WTC11 (cell line): ENCODE measurements around the gene NPPA. TPM values are rescaled to one million over a fixed set of nuclear protein-coding genes. Genes with fewer than 3 reads are reported as not detected.

Experiments used
- ATAC-seq: fragments of 200-7000 bp; cut with Tn5 transposase; 2 replicates; pipeline ENCODE4 v1.10.0; 2021; ENCODE audit warnings: mild to moderate bottlenecking, moderate library complexity
- CTCF ChIA-PET: fragments of 300-600 bp; sonication (Branson Sonifier 250); formaldehyde crosslinking; loops from one replicate; lab custom pipeline; 2021; ENCODE audit warnings: antibody characterized with exemption; lab: Charles Lee
- POLR2A ChIA-PET: fragments of 350-600 bp; sonication (Branson Sonifier 250); formaldehyde crosslinking; loops from one replicate; lab custom pipeline; 2021; ENCODE audit warnings: antibody characterized with exemption; lab: Charles Lee
- DNase-seq: peaks from one replicate; pipeline ENCODE4 v3.0.0; 2021; ENCODE audit warnings: low spot score
- H3K27ac Mint-ChIP-seq: 2 replicates; pipeline ENCODE4 v1.8.0; 2021; ENCODE audit warnings: mixed read lengths
- H3K27me3 Mint-ChIP-seq: 2 replicates; pipeline ENCODE4 v1.8.0; 2021; ENCODE audit warnings: low read depth, mild to moderate bottlenecking, moderate library complexity, mixed read lengths
- H3K36me3 Mint-ChIP-seq: 2 replicates; pipeline ENCODE4 v1.8.0; 2021; ENCODE audit warnings: mixed read lengths
- H3K4me1 Mint-ChIP-seq: 2 replicates; pipeline ENCODE4 v1.8.0; 2022; ENCODE audit warnings: mixed read lengths
- H3K4me3 Mint-ChIP-seq: 2 replicates; pipeline ENCODE4 v1.8.0; 2021; ENCODE audit warnings: mild to moderate bottlenecking, moderate library complexity, mixed read lengths
- H3K9me3 Mint-ChIP-seq: 2 replicates; pipeline ENCODE4 v1.8.0; 2021; ENCODE audit warnings: mixed read lengths
- ELF4 ChIP-seq: sonication (generic); formaldehyde crosslinking; IDR thresholded peaks from 2 replicates; pipeline ENCODE4 v1.8.1; 2022; ENCODE audit warnings: low read depth, mild to moderate bottlenecking, moderate library complexity, missing genetic modification reagents
- ERG ChIP-seq: fragments of 250-450 bp; sonication (Bioruptor Pico); IDR thresholded peaks from 2 replicates; pipeline ENCODE4 v1.8.0; 2021; ENCODE audit warnings: mild to moderate bottlenecking
- ESRRA ChIP-seq: sonication (generic); formaldehyde crosslinking; IDR thresholded peaks from 2 replicates; pipeline ENCODE4 v1.8.1; 2022; ENCODE audit warnings: mild to moderate bottlenecking, missing genetic modification reagents, borderline replicate concordance
- ETV6 ChIP-seq: sonication (generic); formaldehyde crosslinking; IDR thresholded peaks from 2 replicates; pipeline ENCODE4 v1.8.1; 2022; ENCODE audit warnings: mild to moderate bottlenecking, missing genetic modification reagents
- GABPB1 ChIP-seq: sonication (generic); formaldehyde crosslinking; IDR thresholded peaks from 2 replicates; pipeline ENCODE4 v1.8.1; 2023; ENCODE audit warnings: mild to moderate bottlenecking, missing genetic modification reagents
- JUN ChIP-seq: sonication (generic); formaldehyde crosslinking; IDR thresholded peaks from 2 replicates; pipeline ENCODE4 v1.8.0; 2023; ENCODE audit warnings: mild to moderate bottlenecking, missing genetic modification reagents
- MYBL2 ChIP-seq: sonication (generic); formaldehyde crosslinking; IDR thresholded peaks from 2 replicates; pipeline ENCODE4 v1.8.1; 2023; ENCODE audit warnings: mild to moderate bottlenecking, moderate library complexity, missing genetic modification reagents
- OVOL2 ChIP-seq: fragments of 250-450 bp; sonication (Bioruptor Pico); IDR thresholded peaks from 2 replicates; pipeline ENCODE4 v1.9.0; 2021; ENCODE audit warnings: mild to moderate bottlenecking, borderline replicate concordance
- ZBTB21 ChIP-seq: sonication (generic); formaldehyde crosslinking; IDR thresholded peaks from 2 replicates; pipeline ENCODE4 v1.8.1; 2023; ENCODE audit warnings: mild to moderate bottlenecking, missing genetic modification reagents, borderline replicate concordance
- ZNF396 ChIP-seq: fragments of 250-450 bp; sonication (Bioruptor Pico); IDR thresholded peaks from 2 replicates; pipeline ENCODE4 v1.8.0; 2021; ENCODE audit warnings: mild to moderate bottlenecking, moderate library complexity, borderline replicate concordance
- total RNA-seq: library from RNA; stranded (reverse); gene quantifications from 3 replicates; pipeline ENCODE4 v1.2.3, GENCODE V29; 2021
- TF ChIP-seq, protein P1 (sequence below): fragments of 250-450 bp; sonication (Bioruptor Pico); IDR thresholded peaks from 2 replicates; pipeline ENCODE4 v2.1.2; 2022; ENCODE audit warnings: mild to moderate bottlenecking, moderate library complexity
- TF ChIP-seq, protein P2 (sequence below): sonication (generic); formaldehyde crosslinking; IDR thresholded peaks from 2 replicates; pipeline ENCODE4 v1.8.0; 2022; ENCODE audit warnings: missing genetic modification reagents
- TF ChIP-seq, protein P3 (sequence below): sonication (generic); formaldehyde crosslinking; IDR thresholded peaks from 2 replicates; pipeline ENCODE4 v1.8.1; 2022; ENCODE audit warnings: mild to moderate bottlenecking, moderate library complexity, missing genetic modification reagents
- TF ChIP-seq, protein P4 (sequence below): sonication (generic); formaldehyde crosslinking; IDR thresholded peaks from 2 replicates; pipeline ENCODE4 v1.8.0; 2022; ENCODE audit warnings: mild to moderate bottlenecking, missing genetic modification reagents

The NPPA gene
- total RNA-seq, 1 experiment from 2014 or later, result not detected

DNA sequence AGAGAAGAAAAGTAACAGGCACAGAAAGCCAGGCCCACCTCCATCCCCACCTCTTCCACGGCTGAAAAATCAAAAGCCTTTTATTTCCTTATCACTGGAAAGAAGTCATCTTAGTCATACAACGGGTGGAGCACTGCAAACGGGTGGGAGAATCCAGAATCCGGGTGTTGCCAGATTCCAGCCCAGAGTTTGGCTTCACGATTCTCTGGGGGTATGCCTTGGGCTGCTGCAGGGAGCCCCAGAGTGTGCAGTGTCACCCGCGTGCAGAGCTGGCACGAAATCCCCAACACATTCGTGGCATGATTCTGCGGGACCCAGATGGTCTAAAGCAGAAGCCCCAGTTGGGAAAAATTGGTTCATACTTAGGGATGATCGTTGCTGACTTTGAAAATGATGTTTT lies 2.6 kb upstream of the NPPA start:
- peaks cover 9% of the 10 kb centered on the region; the same call in 1 of the 2 replicates for H3K36me3 Mint-ChIP-seq
- CTCF ChIA-PET, result interaction anchor here (0.6 to 1.2 kb wide), 3 partner anchors 10 to 168 kb away, joined by 3 to 4 read pairs (median 3); no protein-coding TSS in a partner anchor

GRCh38 chr1:11848373-11848700 lies 754 bp upstream of the NPPA start:
- H3K4me1 Mint-ChIP-seq, result no peaks in the 10 kb centered on the region
- peaks cover 17% of the 10 kb centered on the region for H3K36me3 Mint-ChIP-seq
- DNase-seq (no peak), ATAC-seq (no peak)
- no peak overlapping the region for H3K4me3 Mint-ChIP-seq
- ChIA-PET POLR2A (no interaction called here), CTCF (interaction anchor here (2.1 to 3.5 kb wide), 2 partner anchors 10 to 27 kb away, joined by 5 to 21 read pairs; no protein-coding TSS in a partner anchor)
- H3K27me3 Mint-ChIP-seq, result no peaks in the 10 kb centered on the region; the same call in 1 of the 2 replicates
- H3K27ac Mint-ChIP-seq, result no peak overlapping the region; the same call in 1 of the 2 replicates
- H3K9me3 Mint-ChIP-seq, result no peaks in the 10 kb centered on the region
- TF ChIP-seq ZNF396 (CRISPR knock-in tag), result no peak
- TF ChIP-seq ZBTB21 (CRISPR knock-in tag), result no peak
- TF ChIP-seq, protein P1, sequence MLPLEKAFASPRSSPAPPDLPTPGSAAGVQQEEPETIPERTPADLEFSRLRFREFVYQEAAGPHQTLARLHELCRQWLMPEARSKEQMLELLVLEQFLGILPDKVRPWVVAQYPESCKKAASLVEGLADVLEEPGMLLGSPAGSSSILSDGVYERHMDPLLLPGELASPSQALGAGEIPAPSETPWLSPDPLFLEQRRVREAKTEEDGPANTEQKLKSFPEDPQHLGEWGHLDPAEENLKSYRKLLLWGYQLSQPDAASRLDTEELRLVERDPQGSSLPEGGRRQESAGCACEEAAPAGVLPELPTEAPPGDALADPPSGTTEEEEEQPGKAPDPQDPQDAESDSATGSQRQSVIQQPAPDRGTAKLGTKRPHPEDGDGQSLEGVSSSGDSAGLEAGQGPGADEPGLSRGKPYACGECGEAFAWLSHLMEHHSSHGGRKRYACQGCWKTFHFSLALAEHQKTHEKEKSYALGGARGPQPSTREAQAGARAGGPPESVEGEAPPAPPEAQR (CRISPR knock-in tag), result no peak
- no peak for TF ChIP-seq MYBL2 (CRISPR knock-in tag)
- TF ChIP-seq ESRRA (CRISPR knock-in tag), result no peak
- no peak for TF ChIP-seq ETV6
- no peak for TF ChIP-seq OVOL2 (CRISPR knock-in tag)
- no peak for TF ChIP-seq ERG (CRISPR knock-in tag)
- TF ChIP-seq ELF4 (CRISPR knock-in tag), result no peak
- TF ChIP-seq, protein P2, sequence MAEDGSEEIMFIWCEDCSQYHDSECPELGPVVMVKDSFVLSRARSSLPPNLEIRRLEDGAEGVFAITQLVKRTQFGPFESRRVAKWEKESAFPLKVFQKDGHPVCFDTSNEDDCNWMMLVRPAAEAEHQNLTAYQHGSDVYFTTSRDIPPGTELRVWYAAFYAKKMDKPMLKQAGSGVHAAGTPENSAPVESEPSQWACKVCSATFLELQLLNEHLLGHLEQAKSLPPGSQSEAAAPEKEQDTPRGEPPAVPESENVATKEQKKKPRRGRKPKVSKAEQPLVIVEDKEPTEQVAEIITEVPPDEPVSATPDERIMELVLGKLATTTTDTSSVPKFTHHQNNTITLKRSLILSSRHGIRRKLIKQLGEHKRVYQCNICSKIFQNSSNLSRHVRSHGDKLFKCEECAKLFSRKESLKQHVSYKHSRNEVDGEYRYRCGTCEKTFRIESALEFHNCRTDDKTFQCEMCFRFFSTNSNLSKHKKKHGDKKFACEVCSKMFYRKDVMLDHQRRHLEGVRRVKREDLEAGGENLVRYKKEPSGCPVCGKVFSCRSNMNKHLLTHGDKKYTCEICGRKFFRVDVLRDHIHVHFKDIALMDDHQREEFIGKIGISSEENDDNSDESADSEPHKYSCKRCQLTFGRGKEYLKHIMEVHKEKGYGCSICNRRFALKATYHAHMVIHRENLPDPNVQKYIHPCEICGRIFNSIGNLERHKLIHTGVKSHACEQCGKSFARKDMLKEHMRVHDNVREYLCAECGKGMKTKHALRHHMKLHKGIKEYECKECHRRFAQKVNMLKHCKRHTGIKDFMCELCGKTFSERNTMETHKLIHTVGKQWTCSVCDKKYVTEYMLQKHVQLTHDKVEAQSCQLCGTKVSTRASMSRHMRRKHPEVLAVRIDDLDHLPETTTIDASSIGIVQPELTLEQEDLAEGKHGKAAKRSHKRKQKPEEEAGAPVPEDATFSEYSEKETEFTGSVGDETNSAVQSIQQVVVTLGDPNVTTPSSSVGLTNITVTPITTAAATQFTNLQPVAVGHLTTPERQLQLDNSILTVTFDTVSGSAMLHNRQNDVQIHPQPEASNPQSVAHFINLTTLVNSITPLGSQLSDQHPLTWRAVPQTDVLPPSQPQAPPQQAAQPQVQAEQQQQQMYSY (CRISPR knock-in tag), result no peak
- TF ChIP-seq, protein P3, sequence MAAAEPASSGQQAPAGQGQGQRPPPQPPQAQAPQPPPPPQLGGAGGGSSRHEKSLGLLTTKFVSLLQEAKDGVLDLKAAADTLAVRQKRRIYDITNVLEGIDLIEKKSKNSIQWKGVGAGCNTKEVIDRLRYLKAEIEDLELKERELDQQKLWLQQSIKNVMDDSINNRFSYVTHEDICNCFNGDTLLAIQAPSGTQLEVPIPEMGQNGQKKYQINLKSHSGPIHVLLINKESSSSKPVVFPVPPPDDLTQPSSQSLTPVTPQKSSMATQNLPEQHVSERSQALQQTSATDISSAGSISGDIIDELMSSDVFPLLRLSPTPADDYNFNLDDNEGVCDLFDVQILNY (CRISPR knock-in tag), result no peak
- TF ChIP-seq, protein P4, sequence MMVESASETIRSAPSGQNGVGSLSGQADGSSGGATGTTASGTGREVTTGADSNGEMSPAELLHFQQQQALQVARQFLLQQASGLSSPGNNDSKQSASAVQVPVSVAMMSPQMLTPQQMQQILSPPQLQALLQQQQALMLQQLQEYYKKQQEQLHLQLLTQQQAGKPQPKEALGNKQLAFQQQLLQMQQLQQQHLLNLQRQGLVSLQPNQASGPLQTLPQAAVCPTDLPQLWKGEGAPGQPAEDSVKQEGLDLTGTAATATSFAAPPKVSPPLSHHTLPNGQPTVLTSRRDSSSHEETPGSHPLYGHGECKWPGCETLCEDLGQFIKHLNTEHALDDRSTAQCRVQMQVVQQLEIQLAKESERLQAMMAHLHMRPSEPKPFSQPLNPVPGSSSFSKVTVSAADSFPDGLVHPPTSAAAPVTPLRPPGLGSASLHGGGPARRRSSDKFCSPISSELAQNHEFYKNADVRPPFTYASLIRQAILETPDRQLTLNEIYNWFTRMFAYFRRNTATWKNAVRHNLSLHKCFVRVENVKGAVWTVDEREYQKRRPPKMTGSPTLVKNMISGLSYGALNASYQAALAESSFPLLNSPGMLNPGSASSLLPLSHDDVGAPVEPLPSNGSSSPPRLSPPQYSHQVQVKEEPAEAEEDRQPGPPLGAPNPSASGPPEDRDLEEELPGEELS (CRISPR knock-in tag), result no peak
- no peak for TF ChIP-seq GABPB1

More for the DNA sequence above, 2.6 kb upstream of the NPPA start:
- Mint-ChIP-seq H3K4me3 (no peak overlapping the region), H3K4me1 (no peaks in the 10 kb centered on the region), H3K9me3 (no peaks in the 10 kb centered on the region), H3K27ac (no peak overlapping the region), H3K27me3 (no peaks in the 10 kb centered on the region; the same call in 1 of the 2 replicates)
- POLR2A ChIA-PET, result interaction anchor here (1.1 kb wide), 1 partner anchor 58 kb away, joined by 3 read pairs; no protein-coding TSS in a partner anchor
- no peak for TF ChIP-seq JUN (CRISPR knock-in tag)
- TF ChIP-seq, protein P2 (CRISPR knock-in tag), result peak; percentile 88
- no peak for ATAC-seq
- DNase-seq, result no peak
